NCI-H187 (cell line): Measurements from ENCODE around the gene ACBD4.

Experiments
- DNase-seq, 2 experiments: peaks; one replicate each; lab custom pipeline; 2025; lab: John Stamatoyannopoulos, UW

The ACBD4 gene, protein sequence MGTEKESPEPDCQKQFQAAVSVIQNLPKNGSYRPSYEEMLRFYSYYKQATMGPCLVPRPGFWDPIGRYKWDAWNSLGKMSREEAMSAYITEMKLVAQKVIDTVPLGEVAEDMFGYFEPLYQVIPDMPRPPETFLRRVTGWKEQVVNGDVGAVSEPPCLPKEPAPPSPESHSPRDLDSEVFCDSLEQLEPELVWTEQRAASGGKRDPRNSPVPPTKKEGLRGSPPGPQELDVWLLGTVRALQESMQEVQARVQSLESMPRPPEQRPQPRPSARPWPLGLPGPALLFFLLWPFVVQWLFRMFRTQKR

DNA sequence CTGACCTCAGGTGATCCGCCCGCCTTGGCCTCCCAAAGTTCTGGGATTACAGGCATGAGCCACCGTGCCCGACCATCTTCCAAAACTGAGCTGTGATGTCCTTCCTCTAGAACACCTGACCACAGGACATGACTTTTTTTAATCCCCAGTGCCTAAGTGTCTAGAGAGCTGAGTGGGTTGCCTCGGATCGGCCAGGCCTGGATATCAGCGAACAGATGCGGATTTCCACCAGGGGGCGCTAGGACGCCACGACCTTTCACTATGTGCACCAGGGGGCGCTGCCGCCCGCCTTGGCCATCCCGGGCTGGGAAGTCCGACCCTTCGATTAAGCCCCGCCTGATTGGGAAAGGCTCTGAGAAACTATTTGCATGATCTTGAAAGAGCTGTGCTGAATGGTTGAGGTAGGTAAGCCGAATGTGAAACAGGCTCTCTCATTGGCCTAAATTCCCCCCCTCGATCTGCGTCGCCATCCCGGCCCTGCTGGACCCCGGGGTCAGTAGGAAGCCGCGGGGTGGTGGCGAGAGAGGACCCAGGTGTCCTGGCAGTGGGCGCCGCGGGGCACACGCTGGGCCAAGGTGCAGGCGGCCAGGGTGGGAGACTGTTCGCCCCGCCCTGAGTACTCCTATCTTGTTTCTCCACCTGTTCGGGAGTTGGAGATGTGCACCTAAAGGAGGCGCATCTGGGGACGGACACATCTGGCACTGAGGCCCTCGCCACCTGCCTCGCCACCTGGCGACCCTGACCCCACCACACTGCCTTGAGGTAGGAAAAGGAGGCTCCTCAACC lies at the start of gene ACBD4:
ACBD4 (plus strand) TSS at position 496 of the 786 bp plus-strand sequence. CDS start 458 bp downstream, outside the sequence.
- DNase-seq = peak; percentile 90 to 92

DNA sequence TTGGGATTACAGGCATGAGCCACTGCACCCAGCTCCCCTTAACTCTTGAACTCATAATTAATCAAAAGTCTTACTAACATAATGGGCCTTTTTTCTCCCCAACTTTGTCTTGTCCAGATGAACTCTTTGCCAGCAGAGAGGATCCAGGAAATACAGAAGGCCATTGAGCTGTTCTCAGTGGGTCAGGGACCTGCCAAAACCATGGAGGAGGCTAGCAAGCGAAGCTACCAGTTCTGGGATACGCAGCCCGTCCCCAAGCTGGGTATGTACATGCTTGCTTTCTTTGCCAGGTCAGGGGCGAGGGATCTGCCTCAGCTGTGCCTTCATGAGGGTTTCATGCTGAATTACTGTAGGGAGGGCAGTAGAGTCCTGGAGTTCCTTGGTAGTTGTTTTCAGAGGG lies 49.1 kb upstream of the ACBD4 start:
- DNase-seq = no peak

DNA sequence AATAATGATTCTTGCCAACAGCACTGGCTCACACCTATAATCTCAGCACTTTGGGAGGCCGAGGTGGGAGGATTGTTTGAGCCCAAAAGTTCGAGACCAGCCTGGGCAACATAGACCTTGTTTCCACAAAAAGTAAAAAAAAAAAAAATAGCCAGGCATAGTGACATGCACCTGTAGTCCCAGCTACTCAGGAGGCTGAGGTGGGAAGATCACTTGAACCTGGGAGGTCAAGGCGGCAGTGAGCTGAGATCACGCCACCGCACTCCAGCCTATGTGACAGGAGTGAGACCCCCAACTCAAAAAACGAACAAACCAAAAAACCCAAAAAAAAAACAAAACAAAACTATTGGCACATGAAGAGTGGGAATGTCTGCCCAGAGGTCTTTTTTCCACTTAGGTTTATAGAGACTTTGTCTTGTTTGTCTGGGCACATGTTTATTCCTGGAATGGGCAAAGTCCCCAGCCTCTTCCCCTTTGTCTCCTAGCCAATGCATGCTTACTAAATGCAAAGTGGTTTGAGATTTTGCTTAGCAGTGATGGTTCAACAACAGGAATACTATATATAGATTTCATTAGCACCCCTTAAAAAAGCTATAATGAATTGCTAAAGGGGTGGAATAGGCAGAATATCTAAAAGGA lies 48.5 kb upstream of the ACBD4 start:
- no peak for DNase-seq

DNA sequence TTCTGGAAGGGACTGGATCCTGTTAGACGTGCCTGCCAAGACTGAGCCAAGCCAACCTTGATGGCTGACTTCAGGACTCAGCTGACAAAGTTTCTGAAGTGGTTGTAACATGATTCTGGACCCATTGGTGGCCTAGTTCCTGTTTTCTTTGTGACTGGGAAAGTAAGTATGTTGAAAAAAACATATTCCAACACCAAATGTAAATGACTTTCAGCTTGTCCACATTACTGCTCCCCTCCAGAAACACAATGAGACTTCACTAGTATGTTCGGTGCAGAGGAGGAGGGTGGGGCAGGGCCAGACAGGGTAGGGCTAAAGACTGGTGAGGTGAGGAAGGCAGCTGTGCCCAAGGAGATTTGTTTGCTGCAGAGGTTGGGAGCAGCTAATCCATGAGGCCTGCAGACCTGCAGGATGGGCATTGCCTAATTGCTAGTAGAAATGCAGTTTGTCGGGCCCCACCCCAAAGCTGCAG lies 47.9 kb upstream of the ACBD4 start:
- DNase-seq = no peak

DNA sequence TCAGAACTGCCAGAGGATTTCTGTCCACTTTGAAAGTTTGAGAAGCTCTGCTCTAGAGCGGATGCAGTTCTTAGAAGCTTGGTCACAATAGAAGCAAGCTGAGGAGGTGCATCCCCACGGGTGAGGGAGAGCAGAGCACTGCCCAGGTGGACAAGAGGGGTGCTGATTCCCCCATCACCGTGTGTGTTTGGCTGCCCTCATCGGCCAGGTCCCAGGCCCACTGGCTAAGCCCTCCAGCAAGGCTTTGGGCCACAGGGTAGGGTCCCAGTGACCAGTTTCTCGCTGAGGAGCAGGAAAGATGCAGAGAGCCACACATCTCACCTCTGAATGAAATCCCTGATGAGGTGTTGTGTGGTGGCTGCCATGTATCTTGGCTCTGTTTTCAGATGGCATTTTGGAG lies 47.5 kb upstream of the ACBD4 start:
- no peak for DNase-seq

DNA sequence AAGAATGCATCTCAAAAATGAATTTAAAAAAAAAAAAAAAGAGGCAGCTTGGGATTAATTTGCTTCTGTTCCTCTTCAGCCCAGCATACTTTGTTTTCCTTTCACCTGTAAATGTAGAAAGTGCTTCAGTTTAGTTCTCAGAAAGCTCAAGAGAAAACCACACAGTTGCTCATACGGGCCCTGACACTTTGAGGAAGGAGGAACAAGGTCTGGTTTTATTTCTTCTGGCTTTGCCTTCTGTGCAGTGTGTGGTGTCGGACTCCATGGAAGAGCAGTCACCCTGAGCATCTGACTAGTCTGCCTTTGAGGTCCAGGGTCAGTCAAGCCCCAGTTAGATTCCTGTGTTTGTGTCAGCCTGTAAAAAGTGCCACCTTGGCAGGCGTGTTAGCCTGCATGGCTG lies 46.7 kb upstream of the ACBD4 start:
- DNase-seq = no peak

DNA sequence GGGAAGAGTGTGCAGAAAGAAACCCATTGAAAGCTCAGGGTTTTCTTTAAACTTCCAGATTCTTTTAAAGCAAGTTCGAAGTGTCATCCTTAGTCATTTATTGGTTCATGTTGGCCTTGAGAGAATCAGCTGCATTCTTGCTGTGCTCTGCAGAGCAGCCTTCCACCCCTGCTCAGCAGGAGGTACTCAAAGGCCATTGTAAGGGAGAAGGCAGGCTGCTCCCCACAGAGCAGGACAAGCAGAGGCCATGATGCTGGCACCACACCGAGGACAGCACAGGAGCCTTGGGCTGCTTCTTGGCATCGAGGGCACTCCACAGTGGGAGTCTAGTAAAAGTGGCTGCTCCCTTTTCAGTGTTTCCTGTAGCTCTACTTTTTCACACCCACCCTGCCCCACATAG lies 44.8 kb upstream of the ACBD4 start:
- no peak for DNase-seq

DNA sequence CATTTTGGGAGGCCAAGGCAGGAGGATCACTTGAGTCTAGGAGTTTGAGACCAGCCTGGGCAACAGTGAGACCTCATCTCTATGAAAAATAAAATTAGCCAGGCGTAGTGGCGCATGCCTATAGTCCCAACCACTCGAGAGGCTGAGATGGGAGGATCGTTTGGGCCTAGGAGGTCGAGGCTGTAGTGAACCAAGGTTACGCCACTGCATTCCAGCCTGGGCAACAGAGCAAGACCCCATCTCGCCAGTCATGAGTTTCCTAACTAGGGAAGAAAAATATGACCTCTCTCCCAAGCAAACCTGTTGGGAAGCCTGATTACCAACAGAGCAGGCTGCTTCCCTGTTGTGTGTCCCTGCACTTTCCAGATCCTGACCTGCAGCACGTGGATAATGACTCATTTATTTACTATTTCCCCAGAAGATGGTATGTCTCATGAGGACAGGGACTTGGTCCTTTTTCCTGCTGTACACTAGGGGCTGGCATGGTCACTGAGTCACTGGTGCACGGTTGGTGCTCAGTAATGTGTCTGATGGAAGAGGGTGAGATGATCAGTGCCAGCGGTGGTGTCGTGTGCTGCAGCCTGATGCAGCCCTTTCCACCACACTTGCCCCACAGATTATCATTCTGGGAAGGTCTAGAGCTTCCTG lies 43.6 kb upstream of the ACBD4 start:
- no peak for DNase-seq

DNA sequence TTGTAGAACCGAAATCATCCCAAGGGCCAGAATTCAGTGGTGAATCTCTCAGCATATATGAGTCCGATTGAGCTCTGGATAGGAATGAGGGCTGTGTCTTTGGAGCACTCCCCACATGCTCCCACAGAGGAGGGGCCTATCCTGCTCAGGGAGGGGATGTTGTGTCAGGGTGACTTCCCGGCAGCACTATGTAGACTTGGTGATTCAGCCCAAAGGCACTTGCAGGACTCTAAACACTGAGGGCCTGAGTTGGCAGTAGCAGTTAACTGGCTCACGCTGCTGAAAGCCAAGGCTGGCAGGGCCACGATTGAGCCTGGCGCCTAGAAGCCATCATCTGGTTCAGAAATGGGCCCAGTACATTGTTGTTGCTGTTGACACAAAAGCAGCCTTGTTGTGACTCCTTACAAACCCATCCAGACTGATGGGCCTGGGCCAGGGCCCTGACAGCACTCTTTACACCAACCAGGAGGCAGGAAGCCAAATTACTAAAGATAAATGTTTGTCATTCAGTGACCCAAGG lies 42.5 kb upstream of the ACBD4 start:
- no peak for DNase-seq

DNA sequence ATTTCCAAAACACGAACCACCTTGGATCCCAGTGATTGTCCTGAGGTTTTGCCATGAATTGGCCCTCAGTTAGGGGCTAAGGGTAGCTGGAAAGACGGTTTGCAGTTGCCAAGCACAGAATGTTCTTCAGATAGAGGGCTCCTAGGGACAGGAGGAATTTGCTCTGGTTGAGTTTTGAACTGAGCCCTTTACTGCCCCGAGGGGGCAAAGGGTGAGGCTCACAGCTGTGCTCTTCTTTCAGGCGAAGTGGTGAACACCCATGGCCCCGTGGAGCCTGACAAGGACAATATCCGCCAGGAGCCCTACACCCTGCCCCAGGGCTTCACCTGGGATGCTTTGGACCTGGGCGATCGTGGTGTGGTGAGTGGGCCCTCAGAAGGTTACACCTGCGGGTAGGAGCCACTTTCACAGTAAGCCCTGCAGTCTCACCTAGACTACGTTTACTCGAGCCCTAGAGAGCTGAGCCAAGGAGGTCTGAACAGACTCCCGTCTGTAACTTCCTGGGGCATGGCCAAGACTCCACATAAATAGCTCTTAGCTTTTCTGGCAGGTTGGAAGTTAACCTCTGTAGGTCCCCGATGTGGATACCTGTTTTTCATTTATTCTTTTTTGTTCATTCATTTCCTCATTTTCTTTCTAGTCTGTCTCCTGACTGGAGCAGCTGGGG lies 41.9 kb upstream of the ACBD4 start:
- DNase-seq = no peak

DNA sequence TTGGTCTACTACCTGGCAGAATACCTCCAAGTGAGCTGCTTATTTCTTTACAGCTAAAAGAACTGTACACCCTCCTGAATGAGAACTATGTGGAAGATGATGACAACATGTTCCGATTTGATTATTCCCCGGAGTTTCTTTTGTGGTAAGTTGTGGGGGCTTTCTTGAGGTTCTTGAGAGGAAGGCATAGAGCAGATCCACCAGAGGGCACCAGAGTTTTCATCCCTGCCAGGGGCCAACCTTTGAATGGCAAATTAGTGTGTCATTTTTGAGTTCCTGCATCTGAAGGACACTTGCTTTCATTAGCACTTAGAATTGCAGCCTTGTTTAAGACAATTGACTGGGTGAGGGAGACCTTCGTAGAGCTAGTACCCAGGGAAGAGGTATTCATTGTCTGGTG lies 39.3 kb upstream of the ACBD4 start:
- DNase-seq = no peak

DNA sequence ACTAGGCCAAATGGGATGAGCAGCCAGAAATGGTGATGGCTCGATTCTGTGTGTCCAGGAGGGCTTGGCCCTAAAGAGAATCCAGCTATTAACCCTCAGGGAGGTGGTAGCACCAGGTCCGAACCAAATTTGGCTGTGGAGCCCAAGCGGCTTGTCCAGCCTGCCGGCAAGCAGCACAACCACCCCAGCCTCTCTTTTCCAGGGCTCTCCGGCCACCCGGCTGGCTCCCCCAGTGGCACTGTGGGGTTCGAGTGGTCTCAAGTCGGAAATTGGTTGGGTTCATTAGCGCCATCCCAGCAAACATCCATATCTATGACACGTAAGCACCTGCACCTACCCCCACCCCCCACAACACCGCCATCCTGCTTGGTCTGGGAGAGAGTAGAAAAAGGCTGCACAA lies 38.6 kb upstream of the ACBD4 start:
- DNase-seq = no peak

DNA sequence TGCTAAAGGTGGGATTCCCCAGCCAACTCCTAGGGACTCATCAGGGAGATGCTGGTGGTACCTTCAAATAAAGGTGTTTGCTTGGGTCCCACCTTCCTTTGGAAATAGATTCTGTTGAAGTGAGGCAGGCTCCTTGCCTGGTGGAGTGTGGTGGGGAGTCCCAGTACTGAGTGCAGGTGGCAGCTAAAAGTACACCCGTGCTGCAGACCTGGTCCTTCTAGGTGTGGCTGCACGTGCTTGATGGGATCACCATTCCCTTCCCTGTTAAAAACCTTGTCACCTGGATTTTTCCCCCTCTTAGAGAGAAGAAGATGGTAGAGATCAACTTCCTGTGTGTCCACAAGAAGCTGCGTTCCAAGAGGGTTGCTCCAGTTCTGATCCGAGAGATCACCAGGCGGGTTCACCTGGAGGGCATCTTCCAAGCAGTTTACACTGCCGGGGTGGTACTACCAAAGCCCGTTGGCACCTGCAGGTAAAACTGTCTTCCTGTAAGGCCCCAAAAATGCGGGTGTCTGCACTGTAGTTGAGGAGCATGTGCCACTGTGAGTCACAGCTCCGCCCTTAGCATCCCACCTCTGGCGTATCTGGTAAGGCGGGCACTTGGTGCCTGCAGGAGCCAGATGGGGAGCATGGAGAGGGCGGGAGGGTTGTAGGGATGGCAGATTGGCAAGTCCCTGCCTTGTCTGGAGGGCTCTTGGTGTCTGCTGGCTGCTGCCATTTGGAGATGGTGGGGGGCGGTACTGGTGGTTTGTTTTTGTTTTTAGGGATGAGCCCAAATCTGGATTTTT lies 37.2 kb upstream of the ACBD4 start:
- DNase-seq = no peak

DNA sequence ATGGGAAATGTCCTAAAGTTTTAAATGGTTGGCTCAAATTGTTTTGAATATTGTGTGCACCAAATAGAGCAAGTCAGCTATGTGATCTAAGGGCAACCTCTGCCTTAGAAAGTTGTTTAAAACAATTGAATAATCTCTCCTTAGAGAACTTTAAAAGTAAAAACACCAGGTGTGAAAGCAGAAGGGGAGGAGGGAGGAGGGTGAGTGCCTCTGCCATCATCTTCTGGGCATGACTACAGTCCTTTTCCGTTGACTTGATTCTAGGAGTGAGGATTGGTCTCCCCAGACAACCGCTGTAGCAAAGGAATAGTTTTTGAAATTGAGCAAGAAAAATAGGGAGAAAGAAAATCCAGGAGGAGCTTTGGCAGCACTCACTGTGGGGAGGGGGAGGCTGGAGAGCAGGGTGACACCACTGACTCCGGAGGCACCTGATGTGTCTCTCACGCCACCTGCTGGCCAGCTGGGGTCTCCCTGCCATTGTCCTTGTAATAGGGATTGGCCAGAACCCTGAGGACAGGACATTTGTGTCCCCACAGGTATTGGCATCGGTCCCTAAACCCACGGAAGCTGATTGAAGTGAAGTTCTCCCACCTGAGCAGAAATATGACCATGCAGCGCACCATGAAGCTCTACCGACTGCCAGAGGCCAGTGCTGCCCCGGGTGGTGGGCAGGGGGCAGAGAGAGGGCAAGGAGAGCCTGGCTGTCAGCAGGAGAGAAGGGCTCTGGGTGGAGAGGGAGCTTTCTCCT lies 36.4 kb upstream of the ACBD4 start:
- peak; percentile 50 for DNase-seq

DNA sequence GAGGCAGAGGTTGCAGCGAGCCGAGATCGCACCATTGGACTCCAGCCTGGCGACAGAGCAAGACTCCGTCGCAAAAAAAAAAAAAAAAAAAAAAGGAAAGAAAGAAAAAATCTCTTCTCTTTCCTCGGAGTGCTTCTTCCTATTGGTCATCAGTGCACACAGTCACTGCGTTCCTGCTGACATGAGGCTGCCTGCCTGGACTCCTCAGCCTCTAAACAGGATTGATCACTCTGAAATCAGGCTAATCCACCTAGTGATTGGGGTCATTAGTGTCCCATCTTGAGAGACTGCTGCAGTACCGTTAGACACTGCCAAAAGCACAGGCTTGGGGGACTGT lies 34.0 kb upstream of the ACBD4 start:
- no peak for DNase-seq

DNA sequence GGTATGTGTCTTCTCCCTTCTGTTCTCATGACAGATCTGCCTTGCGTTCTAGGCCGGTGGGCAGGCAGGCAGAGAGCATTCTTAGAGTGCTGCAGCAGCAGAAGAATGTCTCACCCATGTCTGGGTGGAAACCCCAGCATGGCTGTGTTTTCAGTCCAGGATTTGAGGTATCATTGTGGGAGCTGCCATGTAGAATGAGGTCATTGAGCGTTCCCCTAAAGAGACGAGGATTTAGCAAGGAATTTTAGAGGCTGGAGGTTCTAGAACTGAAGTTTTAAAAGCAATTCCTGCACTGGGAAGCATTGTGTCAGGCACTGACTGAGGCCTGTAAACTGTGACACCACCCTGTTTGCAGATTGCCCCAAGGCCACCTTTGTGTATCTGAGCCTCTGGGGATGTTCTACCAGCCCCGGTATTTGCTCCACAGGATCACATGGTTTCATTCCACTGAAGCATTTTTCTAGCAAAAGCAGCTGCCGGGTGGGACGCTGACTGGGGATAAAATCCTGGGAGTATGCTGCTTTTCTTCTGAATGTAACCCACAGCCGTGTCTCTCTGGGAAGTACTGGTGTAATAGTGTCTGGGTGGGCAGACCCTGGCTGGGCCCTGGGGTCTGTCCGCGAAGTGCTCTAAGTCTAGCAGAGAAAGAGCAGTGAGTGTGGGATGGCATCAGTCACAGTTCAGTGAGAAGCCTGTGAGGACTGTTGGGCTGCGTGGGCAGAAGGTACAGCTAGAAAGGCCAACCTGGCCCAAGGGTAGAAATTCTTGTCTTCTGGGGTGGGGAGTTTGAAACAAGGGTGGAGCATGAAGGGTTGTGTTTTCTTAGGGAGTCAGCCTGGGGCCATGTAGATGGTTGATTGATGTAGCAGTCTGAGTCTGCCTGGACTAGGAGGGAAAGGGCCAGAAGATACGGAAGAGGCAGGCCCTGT lies 33.3 kb upstream of the ACBD4 start:
- no peak for DNase-seq

DNA sequence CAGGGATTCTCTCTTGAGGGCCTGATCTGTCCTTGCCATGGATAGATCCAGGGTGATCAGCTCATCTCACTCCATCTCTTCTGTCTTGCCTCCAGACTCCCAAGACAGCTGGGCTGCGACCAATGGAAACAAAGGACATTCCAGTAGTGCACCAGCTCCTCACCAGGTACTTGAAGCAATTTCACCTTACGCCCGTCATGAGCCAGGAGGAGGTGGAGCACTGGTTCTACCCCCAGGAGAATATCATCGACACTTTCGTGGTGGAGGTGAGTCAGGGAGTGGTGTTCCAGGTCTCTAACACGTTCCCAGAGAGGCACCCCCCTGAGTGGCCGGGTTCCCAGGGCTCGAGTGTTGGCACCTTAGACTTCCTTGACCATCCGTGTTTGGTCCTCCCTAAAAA lies 32.6 kb upstream of the ACBD4 start:
- no peak for DNase-seq

DNA sequence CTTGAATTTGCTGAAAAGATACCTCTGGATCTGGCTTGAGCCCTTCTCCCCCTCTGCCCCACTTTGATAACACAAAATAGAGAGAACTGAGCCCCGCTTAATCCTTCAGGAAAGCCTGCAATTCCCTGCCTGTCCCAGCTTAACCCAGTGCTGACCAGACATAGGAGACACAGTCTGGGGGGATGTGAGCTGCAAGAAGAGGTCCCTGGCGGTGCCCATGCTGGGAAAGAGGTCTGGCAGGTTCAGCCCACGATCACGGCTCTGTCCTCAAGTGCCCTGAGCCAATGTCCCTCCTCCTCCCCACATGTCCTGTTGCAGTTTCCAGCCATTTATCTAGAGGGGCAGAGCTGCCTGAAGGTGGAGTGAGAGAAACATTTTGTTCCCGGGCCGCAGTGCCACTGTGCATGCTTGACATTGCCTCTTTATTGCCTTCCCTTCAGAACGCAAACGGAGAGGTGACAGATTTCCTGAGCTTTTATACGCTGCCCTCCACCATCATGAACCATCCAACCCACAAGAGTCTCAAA lies 32.2 kb upstream of the ACBD4 start:
- DNase-seq = no peak

DNA sequence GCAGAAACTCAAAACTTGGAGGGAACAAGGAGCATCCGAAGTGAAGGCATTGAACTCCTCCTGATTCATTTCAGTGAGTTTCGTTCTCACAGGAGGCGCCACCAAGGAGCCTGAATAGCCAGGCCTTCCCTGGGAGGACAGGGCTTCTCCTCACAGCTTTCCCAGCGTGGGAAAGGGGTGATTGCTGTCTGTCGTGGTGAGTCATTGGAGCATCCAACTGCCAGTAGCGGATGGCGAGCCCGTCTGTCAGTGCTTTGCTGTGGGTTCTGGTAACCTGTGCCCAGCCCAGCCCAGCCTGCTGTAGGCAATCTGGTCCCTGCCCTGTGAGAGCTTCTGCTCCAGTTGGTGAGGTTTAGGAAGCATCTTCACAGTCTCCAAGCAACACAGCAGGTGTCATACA lies 31.5 kb upstream of the ACBD4 start:
- no peak for DNase-seq
